GM19351 (cell line): Measurements from ENCODE around the gene NR6A1.

ENCODE experiments used
- ATAC-seq: cut with Tn5 transposase; IDR thresholded peaks from one replicate; pipeline ENCODE4 v1.9.1; 2021; ENCODE audit warnings: mild to moderate bottlenecking, moderate library complexity; ENCODE audit not compliant: unreplicated experiment

Gene NR6A1

GRCh38 chr9:124797343-124798103 lies 26.4 kb upstream of the NR6A1 start:
- no peak for ATAC-seq

DNA sequence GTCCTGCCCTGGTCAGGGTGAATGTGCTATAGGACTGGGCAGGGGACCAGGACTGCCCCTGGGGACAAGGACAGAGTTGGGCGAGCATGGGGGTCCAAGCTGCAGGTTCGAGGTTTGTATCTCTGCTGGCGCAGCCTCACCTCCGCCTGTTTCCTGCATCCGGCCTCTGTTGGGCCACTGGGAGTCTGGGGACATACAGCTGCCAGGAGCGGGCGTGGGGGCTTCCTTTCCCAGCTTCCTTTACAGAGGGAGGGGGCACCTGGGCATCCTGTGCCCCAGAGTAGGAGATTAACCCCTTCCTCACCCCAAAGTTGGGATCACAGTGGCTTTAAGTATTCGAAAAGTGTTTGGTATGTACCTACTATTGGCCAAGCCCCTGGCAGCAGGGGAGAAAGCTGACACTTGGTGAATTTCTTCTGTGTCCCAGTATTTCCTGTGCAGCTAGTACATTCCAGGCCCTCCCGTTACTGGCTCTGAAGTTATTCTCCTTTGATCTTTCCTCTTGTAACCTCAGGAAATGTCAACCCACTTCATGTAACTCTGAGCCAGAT lies 24.8 kb upstream of the NR6A1 start:
- no peak for ATAC-seq

- no peak for ATAC-seq
These were observed 23.9 kb upstream of the NR6A1 start for GRCh38 chr9:124794902-124795491.

DNA sequence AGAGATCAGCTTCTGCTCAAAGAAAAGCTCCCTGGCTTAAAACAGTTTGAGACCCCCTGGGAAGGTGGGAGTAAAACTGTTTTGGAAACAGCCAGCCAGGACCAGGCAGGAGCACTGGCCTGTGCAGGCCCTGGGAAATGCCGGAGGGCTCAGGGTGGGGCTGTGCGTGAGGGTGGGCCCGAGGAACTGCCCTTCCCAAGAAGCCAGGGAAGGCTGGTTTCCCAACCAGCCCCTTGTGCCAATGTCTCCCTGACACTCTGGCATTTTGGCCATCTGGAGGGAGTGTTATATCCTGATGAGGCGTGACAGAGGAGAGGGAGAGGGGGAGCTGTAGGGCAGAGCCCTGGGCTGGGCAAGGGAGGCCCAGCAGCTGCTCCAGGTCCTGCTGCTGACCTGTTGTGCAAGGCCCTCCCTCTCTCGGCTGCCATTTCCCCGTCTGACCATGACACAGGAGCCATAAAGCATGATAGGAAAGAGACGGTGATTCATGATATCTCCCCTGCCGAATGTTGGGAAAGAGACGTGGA lies 22.0 kb upstream of the NR6A1 start:
- no peak for ATAC-seq

GRCh38 chr9:124792257-124793014 lies 21.3 kb upstream of the NR6A1 start:
- ATAC-seq = no peak

GRCh38 chr9:124790801-124791505 lies 19.8 kb upstream of the NR6A1 start:
- no peak for ATAC-seq

- ATAC-seq = no peak
These were observed 19.2 kb upstream of the NR6A1 start for GRCh38 chr9:124790301-124790700.

- ATAC-seq = no peak
These were observed 18.4 kb upstream of the NR6A1 start for GRCh38 chr9:124789531-124789930.

DNA sequence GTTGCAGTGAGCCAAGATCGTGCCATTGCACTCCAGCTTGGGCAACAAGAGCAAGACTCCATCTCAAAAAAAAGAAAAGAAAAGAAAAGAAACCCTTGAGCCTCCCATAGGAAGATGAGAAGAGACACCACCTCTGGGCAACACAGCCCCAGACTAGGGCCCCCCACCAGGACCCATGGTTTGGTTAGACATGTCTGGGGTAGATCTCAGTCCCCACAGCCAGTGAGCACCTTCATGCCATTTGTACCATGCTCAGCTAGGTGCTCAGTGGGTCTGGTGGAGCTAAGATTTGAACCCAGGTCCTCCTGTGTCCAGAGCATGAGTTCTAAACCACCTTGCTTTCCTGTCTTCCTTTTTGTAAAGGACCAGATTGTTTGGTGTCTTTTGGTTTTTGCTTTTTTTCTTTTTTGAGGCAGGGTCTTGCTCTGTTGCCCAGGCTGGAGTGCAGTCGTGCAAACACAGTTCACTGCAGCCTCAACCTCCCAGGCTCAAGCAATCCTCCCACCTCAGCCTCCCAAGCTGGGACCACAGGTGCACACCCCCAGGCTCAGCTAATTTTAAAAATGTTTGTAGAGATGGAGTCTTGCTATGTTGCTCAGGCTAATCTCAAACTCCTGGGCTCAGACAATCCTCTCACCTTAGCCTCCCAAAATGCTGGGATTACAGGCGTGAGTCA lies 17.6 kb upstream of the NR6A1 start:
- no peak for ATAC-seq

DNA sequence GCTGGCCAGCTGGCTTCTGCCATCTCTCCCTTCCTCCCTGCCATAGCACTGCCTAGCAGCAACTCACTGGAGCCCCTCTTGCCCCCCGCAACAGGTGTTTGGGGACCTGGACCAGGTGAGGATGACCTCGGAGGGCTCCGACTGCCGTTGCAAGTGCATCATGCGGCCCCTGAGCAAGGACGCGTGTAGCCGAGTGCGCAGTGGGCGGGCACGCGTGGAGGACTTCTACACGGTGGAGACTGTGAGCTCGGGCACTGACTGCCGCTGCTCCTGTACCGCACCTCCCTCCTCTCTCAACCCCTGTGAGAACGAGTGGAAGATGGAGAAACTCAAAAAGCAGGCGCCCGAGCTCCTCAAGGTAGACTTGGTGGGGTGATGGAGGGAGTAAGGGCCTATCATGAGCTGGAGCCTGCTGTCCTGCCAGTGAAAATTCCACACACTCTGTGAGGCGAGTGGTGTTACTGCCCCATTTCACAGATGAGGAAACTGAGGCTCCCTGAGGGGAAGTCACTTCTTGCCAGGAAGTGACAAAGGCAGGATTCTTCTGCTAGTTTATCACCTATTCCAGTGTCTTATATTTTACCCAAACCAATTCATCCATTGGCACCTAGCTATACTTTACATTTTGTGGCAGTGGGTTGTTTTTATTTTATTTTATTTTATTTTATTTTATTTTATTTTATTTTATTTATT lies 15.9 kb upstream of the NR6A1 start:
- ATAC-seq = no peak

DNA sequence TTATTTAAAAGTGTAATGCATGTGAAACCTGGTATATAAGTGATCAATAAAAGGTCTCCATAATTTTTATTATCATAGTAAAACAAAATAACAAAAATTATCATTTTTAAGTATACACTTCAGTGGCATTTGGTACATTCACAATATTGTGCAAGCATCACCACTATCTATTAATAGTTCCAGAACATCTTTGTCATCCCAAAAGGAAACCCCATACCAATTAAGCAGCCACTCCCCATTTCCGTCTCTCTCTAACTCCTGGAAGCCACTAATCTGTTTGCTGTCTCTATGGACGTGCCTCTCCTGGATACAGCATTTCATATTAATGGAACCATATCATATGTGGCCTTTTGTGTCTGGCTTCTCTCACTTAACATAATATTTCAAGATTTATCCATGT lies 13.4 kb upstream of the NR6A1 start:
- no peak for ATAC-seq

- ATAC-seq = no peak
These were observed 12.7 kb upstream of the NR6A1 start for GRCh38 chr9:124783830-124784229.

DNA sequence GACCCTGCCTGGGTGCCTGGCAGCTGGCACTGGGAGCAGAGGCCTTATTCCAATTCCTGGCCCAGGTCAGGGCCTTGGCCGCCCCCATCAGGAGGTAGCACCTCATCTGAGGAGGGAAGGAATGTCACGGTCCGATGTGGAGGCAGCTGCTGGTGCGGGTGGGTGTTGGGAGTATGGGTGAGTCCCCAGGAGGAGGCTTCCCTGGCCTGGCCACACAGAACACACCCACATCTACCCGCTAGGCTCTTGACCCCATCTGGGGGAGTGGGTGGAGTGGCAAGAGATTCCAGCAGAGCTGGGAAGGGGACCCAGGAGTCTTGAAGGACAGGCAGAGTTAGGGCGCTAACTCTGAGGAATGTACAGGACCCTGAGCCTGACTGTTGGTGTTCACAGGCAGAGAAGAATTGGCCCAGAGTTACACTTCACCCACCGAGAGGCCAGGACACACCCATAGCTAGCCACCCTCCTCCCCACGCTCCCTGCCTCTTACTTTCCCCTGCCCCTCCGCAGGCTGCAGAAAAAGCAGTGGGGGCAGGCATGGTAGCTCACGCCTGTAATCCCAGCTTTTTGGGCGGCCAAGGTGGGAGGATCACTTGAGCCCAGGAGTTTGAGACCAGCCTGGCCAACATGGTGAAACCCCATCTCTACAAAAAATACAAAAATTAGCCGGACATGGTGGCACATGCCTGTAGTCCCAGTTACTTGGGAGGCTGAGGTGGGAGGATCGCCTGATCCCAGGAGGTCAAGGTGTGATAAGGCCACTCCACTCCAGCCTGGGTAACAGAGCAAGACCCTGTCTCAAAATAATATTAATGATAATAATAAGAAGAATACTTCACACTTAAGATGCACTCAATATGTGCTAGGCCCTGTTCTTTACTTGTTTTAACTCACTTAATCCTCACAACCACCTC lies 11.8 kb upstream of the NR6A1 start:
- no peak for ATAC-seq

- ATAC-seq = no peak
These were observed 11.0 kb upstream of the NR6A1 start for GRCh38 chr9:124781967-124782660.

DNA sequence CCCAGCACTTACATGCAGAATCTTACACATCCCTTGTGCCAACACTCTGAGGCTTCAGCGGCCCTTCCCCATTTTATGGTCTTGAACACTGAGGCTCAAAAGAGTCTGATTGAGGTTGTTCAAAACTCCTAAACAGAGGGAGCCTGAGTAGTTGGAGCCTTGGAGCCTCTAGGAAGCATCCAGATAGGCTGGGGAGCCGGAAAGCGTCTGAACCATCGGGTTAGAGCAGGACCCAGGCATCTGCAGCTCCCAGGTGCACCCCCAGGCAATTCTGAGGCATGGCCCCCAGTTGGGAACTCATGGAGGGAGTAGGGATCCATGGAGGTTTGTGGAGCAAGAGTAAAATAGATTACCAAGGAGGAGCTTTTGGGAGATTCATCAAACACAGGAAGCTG lies 9.6 kb upstream of the NR6A1 start:
- no peak for ATAC-seq

GRCh38 chr9:124780060-124780756 lies 9.1 kb upstream of the NR6A1 start:
- ATAC-seq = no peak

- no peak for ATAC-seq
These were observed 8.4 kb upstream of the NR6A1 start for GRCh38 chr9:124779368-124780059.
